Immature natural killer cell (primary cell): ENCODE results near the gene CETP. TPM values are rescaled to one million over a fixed set of nuclear protein-coding genes. Genes with fewer than 3 reads are reported as not detected.
A peak's percentile ranks its signal among the peaks of the same experiment; 100 is the strongest.

Experiments used
- DNase-seq, 3 donors: peaks; one replicate each; pipeline ENCODE4 v3.0.0; 2022; ENCODE audit warnings: mixed read lengths in 1 of 3
- H3K27ac Mint-ChIP-seq, 6 donors: one replicate each; pipeline ENCODE4 v1.8.0; 2020; ENCODE audit warnings: mixed read lengths in 6 of 6, mild to moderate bottlenecking in 5 of 6, inconsistent platforms in 4 of 6, moderate library complexity in 3 of 6
- H3K27me3 Mint-ChIP-seq, 3 donors: one replicate each; pipeline ENCODE4 v1.8.0; 2020 to 2021; ENCODE audit warnings: low read depth in 3 of 3, mild to moderate bottlenecking in 3 of 3, mixed read lengths in 3 of 3, moderate library complexity in 3 of 3, inconsistent platforms in 1 of 3
- H3K36me3 Mint-ChIP-seq, 3 donors: one replicate each; pipeline ENCODE4 v1.8.0; 2020; ENCODE audit warnings: mixed read lengths in 3 of 3, inconsistent platforms in 2 of 3, mild to moderate bottlenecking in 2 of 3
- H3K4me1 Mint-ChIP-seq, 2 donors: one replicate each; pipeline ENCODE4 v1.8.0; 2020; ENCODE audit warnings: inconsistent platforms in 2 of 2, mild to moderate bottlenecking in 2 of 2, mixed read lengths in 2 of 2, moderate library complexity in 1 of 2
- H3K4me3 Mint-ChIP-seq, 5 donors: one replicate each; pipeline ENCODE4 v1.8.0; 2020; ENCODE audit warnings: mild to moderate bottlenecking in 5 of 5, mixed read lengths in 5 of 5, inconsistent platforms in 3 of 5, moderate library complexity in 3 of 5
- H3K9me3 Mint-ChIP-seq, 6 donors: one replicate each; pipeline ENCODE4 v1.8.0; 2020; ENCODE audit warnings: mild to moderate bottlenecking in 6 of 6, mixed read lengths in 6 of 6, inconsistent platforms in 4 of 6, moderate library complexity in 3 of 6
- polyA plus RNA-seq, 3 donors: library from polyadenylated mRNA; unstranded; fragments of 300-500 nt; fragmentation: Illumina TruSeq; gene quantifications; one replicate each; pipeline ENCODE4 v1.2.3, GENCODE V29; 2021

The CETP gene
- polyA plus RNA-seq, 3 donors from 2014 or later, result 0.22 TPM; not detected in 2

GRCh38 chr16:57023541-57024249 lies 61.9 kb downstream of the CETP start:
- H3K4me1 Mint-ChIP-seq, result peaks cover 70 to 75% of the 10 kb centered on the region in 2 donors
- H3K36me3 Mint-ChIP-seq, result peaks cover 30 to 64% (median 32%) of the 10 kb centered on the region in 3 donors
- no peaks in the 10 kb centered on the region for H3K9me3 Mint-ChIP-seq
- H3K27me3 Mint-ChIP-seq, result peaks cover 6 to 8% (median 8%) of the 10 kb centered on the region in 3 donors
- H3K27ac Mint-ChIP-seq, result peak overlapping the region; percentile 77 to 92 (median 84)
- H3K4me3 Mint-ChIP-seq, result peak overlapping the region; percentile 39 to 68 (median 54)
- peak; percentile 64 to 73 (median 72) for DNase-seq

- Mint-ChIP-seq H3K9me3 (no peaks in the 10 kb centered on the region), H3K27me3 (peaks cover 6 to 8% (median 6%) of the 10 kb centered on the region in 3 donors), H3K36me3 (peaks cover 22 to 54% (median 28%) of the 10 kb centered on the region in 3 donors), H3K4me1 (peaks cover 78 to 89% of the 10 kb centered on the region in 2 donors), H3K4me3 (no peak overlapping the region), H3K27ac (peak overlapping the region in 4 of 6 donors; percentile 0 to 57 (median 46))
- DNase-seq, result no peak
Measured at GRCh38 chr16:57024894-57025680, 63.3 kb downstream of the CETP start.

GRCh38 chr16:57025941-57026777 lies 64.4 kb downstream of the CETP start:
- H3K36me3 Mint-ChIP-seq, result peaks cover 25 to 53% (median 30%) of the 10 kb centered on the region in 3 donors
- H3K9me3 Mint-ChIP-seq, result no peaks in the 10 kb centered on the region
- H3K4me1 Mint-ChIP-seq, result peaks cover 82 to 92% of the 10 kb centered on the region in 2 donors
- H3K4me3 Mint-ChIP-seq, result no peak overlapping the region
- H3K27ac Mint-ChIP-seq, result peak overlapping the region in 4 of 6 donors; percentile 24 to 77 (median 59)
- peaks cover 5 to 13% (median 6%) of the 10 kb centered on the region in 3 donors for H3K27me3 Mint-ChIP-seq
- DNase-seq, result no peak

- H3K36me3 Mint-ChIP-seq, result peaks cover 25 to 53% (median 30%) of the 10 kb centered on the region in 3 donors
- no peak for DNase-seq
- no peak overlapping the region for H3K4me3 Mint-ChIP-seq
- no peaks in the 10 kb centered on the region for H3K9me3 Mint-ChIP-seq
- peak overlapping the region in 4 of 6 donors; percentile 37 to 77 (median 68) for H3K27ac Mint-ChIP-seq
- peaks cover 82 to 91% of the 10 kb centered on the region in 2 donors for H3K4me1 Mint-ChIP-seq
- H3K27me3 Mint-ChIP-seq, result peaks cover 4 to 11% (median 5%) of the 10 kb centered on the region in 3 donors
Measured at GRCh38 chr16:57026778-57027062, 65.0 kb downstream of the CETP start.

- peaks cover 26 to 53% (median 31%) of the 10 kb centered on the region in 3 donors for H3K36me3 Mint-ChIP-seq
- peak overlapping the region in 4 of 6 donors; percentile 37 to 77 (median 68) for H3K27ac Mint-ChIP-seq
- no peak for DNase-seq
- H3K27me3 Mint-ChIP-seq, result peaks cover 5 to 11% (median 5%) of the 10 kb centered on the region in 3 donors
- H3K4me1 Mint-ChIP-seq, result peaks cover 82 to 91% of the 10 kb centered on the region in 2 donors
- H3K4me3 Mint-ChIP-seq, result no peak overlapping the region
- H3K9me3 Mint-ChIP-seq, result no peaks in the 10 kb centered on the region
Measured at GRCh38 chr16:57027067-57027466, 65.3 kb downstream of the CETP start.

- no peak for DNase-seq
- peak overlapping the region; percentile 53 to 85 (median 74) for H3K27ac Mint-ChIP-seq
- no peaks in the 10 kb centered on the region for H3K9me3 Mint-ChIP-seq
- H3K36me3 Mint-ChIP-seq, result peaks cover 20 to 52% (median 26%) of the 10 kb centered on the region in 3 donors
- H3K27me3 Mint-ChIP-seq, result peaks cover 2 to 9% (median 3%) of the 10 kb centered on the region in 3 donors
- H3K4me3 Mint-ChIP-seq, result no peak overlapping the region
- peaks cover 76 to 83% of the 10 kb centered on the region in 2 donors for H3K4me1 Mint-ChIP-seq
Measured at GRCh38 chr16:57028086-57028485, 66.3 kb downstream of the CETP start.

- H3K27me3 Mint-ChIP-seq, result peaks cover 0 to 9% (median 3%) of the 10 kb centered on the region in 3 donors
- no peaks in the 10 kb centered on the region for H3K9me3 Mint-ChIP-seq
- peak overlapping the region; percentile 64 to 85 (median 78) for H3K27ac Mint-ChIP-seq
- DNase-seq, result peak; percentile 30 to 33 (median 33)
- peaks cover 76 to 79% of the 10 kb centered on the region in 2 donors for H3K4me1 Mint-ChIP-seq
- H3K4me3 Mint-ChIP-seq, result peak overlapping the region in 2 of 5 donors; percentile 9 to 44
- peaks cover 22 to 61% (median 29%) of the 10 kb centered on the region in 3 donors for H3K36me3 Mint-ChIP-seq
Measured at GRCh38 chr16:57029161-57030160, 67.7 kb downstream of the CETP start.

- peaks cover 2 to 9% (median 3%) of the 10 kb centered on the region in 3 donors for H3K27me3 Mint-ChIP-seq
- peak overlapping the region in 4 of 5 donors; percentile 38 to 65 (median 45) for H3K4me3 Mint-ChIP-seq
- H3K27ac Mint-ChIP-seq, result peak overlapping the region; percentile 25 to 85 (median 76)
- peaks cover 82 to 84% of the 10 kb centered on the region in 2 donors for H3K4me1 Mint-ChIP-seq
- H3K36me3 Mint-ChIP-seq, result peaks cover 27 to 68% (median 38%) of the 10 kb centered on the region in 3 donors
- DNase-seq, result no peak
- no peaks in the 10 kb centered on the region for H3K9me3 Mint-ChIP-seq
Measured at GRCh38 chr16:57030346-57030902, 68.7 kb downstream of the CETP start.

- Mint-ChIP-seq H3K9me3 (no peaks in the 10 kb centered on the region), H3K36me3 (peaks cover 31 to 73% (median 41%) of the 10 kb centered on the region in 3 donors), H3K4me1 (peaks cover 85 to 91% of the 10 kb centered on the region in 2 donors)
Measured at GRCh38 chr16:57031156-57031555, 69.4 kb downstream of the CETP start.

GRCh38 chr16:57032346-57032745 lies 70.6 kb downstream of the CETP start:
- Mint-ChIP-seq H3K9me3 (no peaks in the 10 kb centered on the region), H3K36me3 (peaks cover 31 to 70% (median 41%) of the 10 kb centered on the region in 3 donors), H3K4me3 (no peak overlapping the region), H3K4me1 (peaks cover 85 to 94% of the 10 kb centered on the region in 2 donors), H3K27me3 (peaks cover 2 to 6% (median 5%) of the 10 kb centered on the region in 3 donors), H3K27ac (peak overlapping the region in 2 of 6 donors; percentile 18 to 46)
- no peak for DNase-seq

More at GRCh38 chr16:57031156-57031555, 69.4 kb downstream of the CETP start:
- Mint-ChIP-seq H3K27me3 (peaks cover 2 to 6% (median 5%) of the 10 kb centered on the region in 3 donors), H3K27ac (peak overlapping the region; percentile 18 to 79 (median 60)), H3K4me3 (peak overlapping the region in 1 of 5 donors; percentile 38)
- DNase-seq, result no peak

- H3K36me3 Mint-ChIP-seq, result peaks cover 33 to 70% (median 41%) of the 10 kb centered on the region in 3 donors
- H3K27ac Mint-ChIP-seq, result peak overlapping the region in 4 of 6 donors; percentile 34 to 77 (median 66)
- no peaks in the 10 kb centered on the region for H3K9me3 Mint-ChIP-seq
- H3K4me3 Mint-ChIP-seq, result no peak overlapping the region
- H3K4me1 Mint-ChIP-seq, result peaks cover 85 to 94% of the 10 kb centered on the region in 2 donors
- no peak for DNase-seq
- H3K27me3 Mint-ChIP-seq, result peaks cover 2 to 6% (median 5%) of the 10 kb centered on the region in 3 donors
Measured at GRCh38 chr16:57032931-57033330, 71.2 kb downstream of the CETP start.
